GM12878 (cell line): ENCODE results near the gene POU2F1.
"Not testable (repeated sequence)": the region's sequence is repeated elsewhere in the genome, so short reads cannot be mapped to it uniquely, and the experiment has no call there.

Experiments
- TF ChIP-seq, protein P1 (sequence below), 3 experiments: IDR thresholded peaks in 2 of 3; conservative IDR thresholded peaks in 1 of 3; 2 replicates each; pipeline ENCODE4 v1.5.1; 2011; ENCODE audit warnings: low read depth in 3 of 3, low read length in 3 of 3, mild to moderate bottlenecking in 3 of 3, control low read depth in 2 of 3, moderate library complexity in 2 of 3, inconsistent platforms in 1 of 3, mixed read lengths in 1 of 3; ENCODE audit not compliant: control insufficient read depth in 2 of 3, insufficient read depth in 1 of 3; ENCODE audit errors: extremely low read depth in 1 of 3
- TF ChIP-seq, protein P2 (sequence below): IDR thresholded peaks from 2 replicates; pipeline ENCODE4 v1.6.1; 2012; ENCODE audit warnings: low read depth, low read length, improper control_type of control experiment

DNA sequence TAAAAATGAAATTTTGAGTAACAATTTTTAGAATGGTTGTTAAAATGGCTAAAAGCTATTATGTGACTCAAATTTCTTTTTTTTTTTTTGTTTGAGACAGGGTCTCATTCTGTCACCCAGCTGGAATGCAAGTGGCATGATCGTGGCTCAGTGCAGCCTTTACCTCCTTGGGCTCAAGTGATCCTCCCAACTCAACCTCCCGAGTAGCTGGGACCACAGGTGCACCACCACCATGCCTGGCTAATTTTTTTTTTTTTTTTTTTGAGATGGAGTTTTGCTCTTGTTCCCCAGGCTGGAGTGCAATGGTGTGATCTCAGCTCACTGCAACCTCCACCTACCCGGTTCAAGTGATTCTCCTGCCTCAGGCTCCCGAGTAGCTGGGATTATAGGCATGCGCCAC is 24.5 kb downstream of the POU2F1 start:
- TF ChIP-seq, protein P1, sequence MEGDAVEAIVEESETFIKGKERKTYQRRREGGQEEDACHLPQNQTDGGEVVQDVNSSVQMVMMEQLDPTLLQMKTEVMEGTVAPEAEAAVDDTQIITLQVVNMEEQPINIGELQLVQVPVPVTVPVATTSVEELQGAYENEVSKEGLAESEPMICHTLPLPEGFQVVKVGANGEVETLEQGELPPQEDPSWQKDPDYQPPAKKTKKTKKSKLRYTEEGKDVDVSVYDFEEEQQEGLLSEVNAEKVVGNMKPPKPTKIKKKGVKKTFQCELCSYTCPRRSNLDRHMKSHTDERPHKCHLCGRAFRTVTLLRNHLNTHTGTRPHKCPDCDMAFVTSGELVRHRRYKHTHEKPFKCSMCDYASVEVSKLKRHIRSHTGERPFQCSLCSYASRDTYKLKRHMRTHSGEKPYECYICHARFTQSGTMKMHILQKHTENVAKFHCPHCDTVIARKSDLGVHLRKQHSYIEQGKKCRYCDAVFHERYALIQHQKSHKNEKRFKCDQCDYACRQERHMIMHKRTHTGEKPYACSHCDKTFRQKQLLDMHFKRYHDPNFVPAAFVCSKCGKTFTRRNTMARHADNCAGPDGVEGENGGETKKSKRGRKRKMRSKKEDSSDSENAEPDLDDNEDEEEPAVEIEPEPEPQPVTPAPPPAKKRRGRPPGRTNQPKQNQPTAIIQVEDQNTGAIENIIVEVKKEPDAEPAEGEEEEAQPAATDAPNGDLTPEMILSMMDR (IDR thresholded peaks at IDR 0.05 in 2 of 3, conservative IDR thresholded peaks at IDR 0.05 in 1 of 3; ENCODE audit: control insufficient read depth in 2 of 3, extremely low read depth in 1 of 3, insufficient read depth in 1 of 3, low read depth in 3 of 3, low read length in 3 of 3), result not testable (repeated sequence)
- TF ChIP-seq, protein P2, sequence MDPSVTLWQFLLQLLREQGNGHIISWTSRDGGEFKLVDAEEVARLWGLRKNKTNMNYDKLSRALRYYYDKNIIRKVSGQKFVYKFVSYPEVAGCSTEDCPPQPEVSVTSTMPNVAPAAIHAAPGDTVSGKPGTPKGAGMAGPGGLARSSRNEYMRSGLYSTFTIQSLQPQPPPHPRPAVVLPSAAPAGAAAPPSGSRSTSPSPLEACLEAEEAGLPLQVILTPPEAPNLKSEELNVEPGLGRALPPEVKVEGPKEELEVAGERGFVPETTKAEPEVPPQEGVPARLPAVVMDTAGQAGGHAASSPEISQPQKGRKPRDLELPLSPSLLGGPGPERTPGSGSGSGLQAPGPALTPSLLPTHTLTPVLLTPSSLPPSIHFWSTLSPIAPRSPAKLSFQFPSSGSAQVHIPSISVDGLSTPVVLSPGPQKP, result not testable (repeated sequence)
